ENCODE data around the gene SCARF2.
"Not testable (repeated sequence)": the region's sequence is repeated elsewhere in the genome, so short reads cannot be mapped to it uniquely, and the experiment has no call there.

DNA sequence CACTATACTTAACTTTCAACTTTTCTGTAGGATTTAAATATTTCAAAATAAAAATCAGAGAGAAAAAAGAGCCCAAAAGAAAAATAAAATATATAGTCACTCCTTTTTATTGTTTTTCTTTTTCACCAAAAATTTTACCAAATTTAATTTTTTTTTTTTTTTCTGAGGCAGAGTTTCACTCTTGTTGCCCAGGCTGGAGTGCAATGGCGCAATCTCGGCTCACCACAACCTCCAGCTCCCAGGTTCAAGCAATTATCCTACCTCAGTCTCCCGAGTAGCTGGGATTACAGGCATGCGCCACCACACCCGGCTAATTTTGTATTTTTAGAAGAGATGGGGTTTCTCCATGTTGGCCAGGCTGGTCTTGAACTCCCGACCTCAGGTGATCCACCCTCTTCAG, 40.4 kb upstream of the SCARF2 start:
- TF ChIP-seq, protein P1, sequence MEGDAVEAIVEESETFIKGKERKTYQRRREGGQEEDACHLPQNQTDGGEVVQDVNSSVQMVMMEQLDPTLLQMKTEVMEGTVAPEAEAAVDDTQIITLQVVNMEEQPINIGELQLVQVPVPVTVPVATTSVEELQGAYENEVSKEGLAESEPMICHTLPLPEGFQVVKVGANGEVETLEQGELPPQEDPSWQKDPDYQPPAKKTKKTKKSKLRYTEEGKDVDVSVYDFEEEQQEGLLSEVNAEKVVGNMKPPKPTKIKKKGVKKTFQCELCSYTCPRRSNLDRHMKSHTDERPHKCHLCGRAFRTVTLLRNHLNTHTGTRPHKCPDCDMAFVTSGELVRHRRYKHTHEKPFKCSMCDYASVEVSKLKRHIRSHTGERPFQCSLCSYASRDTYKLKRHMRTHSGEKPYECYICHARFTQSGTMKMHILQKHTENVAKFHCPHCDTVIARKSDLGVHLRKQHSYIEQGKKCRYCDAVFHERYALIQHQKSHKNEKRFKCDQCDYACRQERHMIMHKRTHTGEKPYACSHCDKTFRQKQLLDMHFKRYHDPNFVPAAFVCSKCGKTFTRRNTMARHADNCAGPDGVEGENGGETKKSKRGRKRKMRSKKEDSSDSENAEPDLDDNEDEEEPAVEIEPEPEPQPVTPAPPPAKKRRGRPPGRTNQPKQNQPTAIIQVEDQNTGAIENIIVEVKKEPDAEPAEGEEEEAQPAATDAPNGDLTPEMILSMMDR (IDR thresholded peaks at IDR 0.05; ENCODE audit: borderline replicate concordance, extremely low read depth, low read length, poor library complexity, severe bottlenecking): not testable (repeated sequence)
- TF ChIP-seq EZH2 (IDR thresholded peaks at IDR 0.05; ENCODE audit: borderline replicate concordance, low read depth, low read length, severe bottlenecking): not testable (repeated sequence)
